ENCODE results near the gene ARL8A. TPM values are rescaled to one million over a fixed set of nuclear protein-coding genes. Genes with fewer than 3 reads are reported as not detected.

Gene ARL8A
- polyA plus RNA-seq, 1 donor (not counting 4 experiments of a cell fraction or from before 2014, with no cell fraction given) = 58.6 TPM

GRCh38 chr1:202164271-202165037 is 19.9 kb upstream of the ARL8A start:
- H3K27me3 ChIP-seq (ENCODE audit: control insufficient read depth, extremely low read depth, insufficient read depth, low read length) = peaks cover 11% of the 10 kb centered on the region
- H2AFZ ChIP-seq (ENCODE audit: control insufficient read depth, low read length) = no peak overlapping the region

GRCh38 chr1:202163281-202164270 is 19.0 kb upstream of the ARL8A start:
- no peak overlapping the region for H3K9ac ChIP-seq (ENCODE audit: control insufficient read depth, extremely low read depth, insufficient read depth, low read length)
- peaks cover 11% of the 10 kb centered on the region for H3K27me3 ChIP-seq (ENCODE audit: control insufficient read depth, extremely low read depth, insufficient read depth, low read length)
- no peaks in the 10 kb centered on the region for H3K79me2 ChIP-seq (ENCODE audit: control insufficient read depth, insufficient read depth, low read length)
- H3K36me3 ChIP-seq (ENCODE audit: control insufficient read depth in 2 of 2, extremely low read depth in 1 of 2, insufficient read depth in 2 of 2, low read length in 2 of 2) = no peaks in the 10 kb centered on the region
- no peaks in the 10 kb centered on the region for H4K20me1 ChIP-seq (ENCODE audit: control insufficient read depth, extremely low read depth, insufficient read depth, low read length)
- H3K4me1 ChIP-seq (ENCODE audit: control insufficient read depth, extremely low read depth, insufficient read depth, low read length) = no peaks in the 10 kb centered on the region
- H2AFZ ChIP-seq (ENCODE audit: control insufficient read depth, low read length) = no peak overlapping the region
- no peaks in the 10 kb centered on the region for H3K9me1 ChIP-seq (ENCODE audit: control insufficient read depth, extremely low read depth, insufficient read depth, low read length)
- no peak overlapping the region for H3K4me3 ChIP-seq (ENCODE audit: control insufficient read depth in 2 of 3, extremely low read depth in 1 of 3, insufficient read depth in 2 of 3, low read depth in 1 of 3, low read length in 3 of 3)
- H3K27ac ChIP-seq (ENCODE audit: control insufficient read depth, insufficient read depth, low read length) = no peak overlapping the region
- dilution Hi-C loops (cut with MboI; ENCODE audit: extremely low pct_ligation_motif_present, low sequenced_read_pairs) = no loop called here
- no peak for DNase-seq (ENCODE audit: low read depth, low spot score)
- TF ChIP-seq CTCF (optimal IDR thresholded peaks at IDR 0.05 in 1 of 3, IDR thresholded peaks at IDR 0.05 in 1 of 3, conservative IDR thresholded peaks at IDR 0.05 in 1 of 3; ENCODE audit: extremely low read depth in 1 of 3, insufficient read depth in 2 of 3, low read length in 3 of 3) (no peak), EZH2 (IDR thresholded peaks at IDR 0.05; ENCODE audit: low read length) (no peak)
- no peak for FAIRE-seq
- H3K4me2 ChIP-seq (ENCODE audit: control insufficient read depth, extremely low read depth, insufficient read depth, low read depth, low read length) = no peak overlapping the region
- no peaks in the 10 kb centered on the region for H3K9me3 ChIP-seq (ENCODE audit: control insufficient read depth, low read depth, low read length)

More at GRCh38 chr1:202164271-202165037, 19.9 kb upstream of the ARL8A start:
- DNase-seq (ENCODE audit: low read depth, low spot score) = no peak
- H3K9me3 ChIP-seq (ENCODE audit: control insufficient read depth, low read depth, low read length) = no peaks in the 10 kb centered on the region
- H3K4me1 ChIP-seq (ENCODE audit: control insufficient read depth, extremely low read depth, insufficient read depth, low read length) = no peaks in the 10 kb centered on the region
- dilution Hi-C loops (cut with MboI; ENCODE audit: extremely low pct_ligation_motif_present, low sequenced_read_pairs) = no loop called here
- H3K79me2 ChIP-seq (ENCODE audit: control insufficient read depth, insufficient read depth, low read length) = no peaks in the 10 kb centered on the region
- FAIRE-seq = no peak
- H3K27ac ChIP-seq (ENCODE audit: control insufficient read depth, insufficient read depth, low read length) = no peak overlapping the region
- H3K4me3 ChIP-seq (ENCODE audit: control insufficient read depth in 2 of 3, extremely low read depth in 1 of 3, insufficient read depth in 2 of 3, low read depth in 1 of 3, low read length in 3 of 3) = no peak overlapping the region
- no peak overlapping the region for H3K9ac ChIP-seq (ENCODE audit: control insufficient read depth, extremely low read depth, insufficient read depth, low read length)
- no peaks in the 10 kb centered on the region for H3K9me1 ChIP-seq (ENCODE audit: control insufficient read depth, extremely low read depth, insufficient read depth, low read length)
- no peaks in the 10 kb centered on the region for H3K36me3 ChIP-seq (ENCODE audit: control insufficient read depth in 2 of 2, extremely low read depth in 1 of 2, insufficient read depth in 2 of 2, low read length in 2 of 2)
- no peak for TF ChIP-seq CTCF (optimal IDR thresholded peaks at IDR 0.05 in 1 of 3, IDR thresholded peaks at IDR 0.05 in 1 of 3, conservative IDR thresholded peaks at IDR 0.05 in 1 of 3; ENCODE audit: extremely low read depth in 1 of 3, insufficient read depth in 2 of 3, low read length in 3 of 3)
- no peak for TF ChIP-seq EZH2 (IDR thresholded peaks at IDR 0.05; ENCODE audit: low read length)
- no peaks in the 10 kb centered on the region for H4K20me1 ChIP-seq (ENCODE audit: control insufficient read depth, extremely low read depth, insufficient read depth, low read length)
- H3K4me2 ChIP-seq (ENCODE audit: control insufficient read depth, extremely low read depth, insufficient read depth, low read depth, low read length) = no peak overlapping the region
